ENCODE results near the gene TOX3.

TOX3 gene

DNA sequence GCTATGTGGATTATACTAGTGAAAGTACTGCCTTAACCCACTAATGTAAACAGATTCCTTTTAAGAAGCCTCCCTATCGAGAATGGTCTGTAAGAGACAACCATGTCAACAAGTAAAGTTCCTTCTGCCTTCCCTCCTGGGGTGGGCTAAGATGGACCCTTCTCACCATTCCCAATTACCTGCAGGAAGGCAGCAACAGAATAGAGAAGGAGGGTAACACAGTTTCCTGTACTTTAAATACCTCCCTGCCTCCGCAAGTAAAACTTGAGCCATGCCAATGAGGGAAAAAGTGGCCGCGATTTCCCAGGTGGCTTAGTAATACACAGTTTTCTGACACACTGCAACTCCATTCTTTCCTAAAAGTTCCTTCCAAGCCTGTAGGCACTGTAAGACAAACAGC, 45.2 kb downstream of the TOX3 start:
- DNase-seq = no peak
- TF ChIP-seq, protein P1, sequence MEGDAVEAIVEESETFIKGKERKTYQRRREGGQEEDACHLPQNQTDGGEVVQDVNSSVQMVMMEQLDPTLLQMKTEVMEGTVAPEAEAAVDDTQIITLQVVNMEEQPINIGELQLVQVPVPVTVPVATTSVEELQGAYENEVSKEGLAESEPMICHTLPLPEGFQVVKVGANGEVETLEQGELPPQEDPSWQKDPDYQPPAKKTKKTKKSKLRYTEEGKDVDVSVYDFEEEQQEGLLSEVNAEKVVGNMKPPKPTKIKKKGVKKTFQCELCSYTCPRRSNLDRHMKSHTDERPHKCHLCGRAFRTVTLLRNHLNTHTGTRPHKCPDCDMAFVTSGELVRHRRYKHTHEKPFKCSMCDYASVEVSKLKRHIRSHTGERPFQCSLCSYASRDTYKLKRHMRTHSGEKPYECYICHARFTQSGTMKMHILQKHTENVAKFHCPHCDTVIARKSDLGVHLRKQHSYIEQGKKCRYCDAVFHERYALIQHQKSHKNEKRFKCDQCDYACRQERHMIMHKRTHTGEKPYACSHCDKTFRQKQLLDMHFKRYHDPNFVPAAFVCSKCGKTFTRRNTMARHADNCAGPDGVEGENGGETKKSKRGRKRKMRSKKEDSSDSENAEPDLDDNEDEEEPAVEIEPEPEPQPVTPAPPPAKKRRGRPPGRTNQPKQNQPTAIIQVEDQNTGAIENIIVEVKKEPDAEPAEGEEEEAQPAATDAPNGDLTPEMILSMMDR (IDR thresholded peaks at IDR 0.05) = no peak

DNA sequence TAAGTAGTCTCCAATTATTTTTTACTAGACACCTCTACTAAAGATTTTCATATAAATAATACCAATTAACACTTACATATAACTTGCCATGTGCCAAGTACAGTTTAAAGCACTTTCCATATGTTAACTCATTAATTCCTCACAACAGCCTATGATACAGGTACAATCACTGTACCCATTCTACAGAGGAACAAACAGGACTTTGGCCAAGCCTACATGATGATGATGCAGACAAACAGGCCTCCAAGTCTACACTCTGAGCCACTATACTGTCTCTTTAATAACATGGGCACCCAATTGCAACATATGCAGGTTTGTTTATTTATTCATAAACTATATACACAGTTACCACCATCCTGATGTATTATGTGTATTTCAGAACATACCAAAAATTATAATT, 46.0 kb downstream of the TOX3 start:
- TF ChIP-seq, protein P1 (IDR thresholded peaks at IDR 0.05) = no peak
- intact Hi-C loops (cut with DNase I; ENCODE audit: low total_unique reads) = no loop called here
- DNase-seq = no peak
- Histone ChIP-seq H3K4me3 (no peak overlapping the region), H3K27ac (no peak overlapping the region), H3K9me3 (no peaks in the 10 kb centered on the region), H3K4me1 (no peaks in the 10 kb centered on the region), H3K36me3 (no peaks in the 10 kb centered on the region), H3K27me3 (no peaks in the 10 kb centered on the region)

More for the DNA sequence above, 45.2 kb downstream of the TOX3 start:
- Histone ChIP-seq H3K4me1 (no peaks in the 10 kb centered on the region), H3K4me3 (no peak overlapping the region), H3K9me3 (no peaks in the 10 kb centered on the region), H3K36me3 (no peaks in the 10 kb centered on the region), H3K27ac (no peak overlapping the region), H3K27me3 (no peaks in the 10 kb centered on the region)
- intact Hi-C loops (cut with DNase I; ENCODE audit: low total_unique reads) = no loop called here

- no peak for DNase-seq
- no peaks in the 10 kb centered on the region for H3K27me3 ChIP-seq
- no peaks in the 10 kb centered on the region for H3K36me3 ChIP-seq
- intact Hi-C loops (cut with DNase I; ENCODE audit: low total_unique reads) = no loop called here
- H3K4me3 ChIP-seq = no peak overlapping the region
- TF ChIP-seq, protein P1 (IDR thresholded peaks at IDR 0.05) = no peak
- H3K4me1 ChIP-seq = no peaks in the 10 kb centered on the region
- H3K27ac ChIP-seq = no peak overlapping the region
- no peaks in the 10 kb centered on the region for H3K9me3 ChIP-seq
Measured at GRCh38 chr16:52499060-52499440, 47.9 kb downstream of the TOX3 start.

DNA sequence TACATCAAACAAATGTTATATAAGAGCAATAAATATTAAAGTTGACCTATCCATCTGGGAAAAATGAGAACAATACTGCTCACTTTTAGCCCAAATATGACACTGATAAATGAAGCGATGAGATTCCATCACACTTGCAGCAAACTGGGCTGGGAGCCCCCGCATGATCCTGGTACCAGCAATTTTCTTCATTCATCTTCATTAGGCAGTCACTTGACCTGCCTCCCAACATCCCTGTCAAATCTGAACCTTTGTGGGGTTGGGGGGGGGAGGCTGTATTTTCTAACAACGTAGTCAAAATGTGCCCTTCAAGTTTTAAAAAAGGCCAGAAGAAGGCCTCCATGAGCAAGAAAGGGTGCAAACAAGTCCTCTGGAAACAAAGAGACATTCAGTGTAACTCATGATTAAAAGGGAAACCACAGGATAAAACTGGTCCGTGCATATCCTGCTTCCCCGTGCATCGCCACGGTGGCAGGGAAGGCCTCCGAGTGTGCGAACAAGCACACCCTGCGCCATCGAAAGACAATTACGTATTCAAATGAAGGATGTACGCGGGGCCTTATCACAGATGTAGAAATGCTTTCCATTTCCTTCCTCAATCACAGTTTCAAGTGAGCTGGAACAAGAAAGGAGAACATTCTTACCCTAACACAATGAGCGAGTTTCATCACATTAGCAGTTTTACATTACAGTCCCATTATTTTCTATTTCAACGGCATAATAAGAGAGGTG, 48.4 kb downstream of the TOX3 start:
- Histone ChIP-seq H3K36me3 (no peaks in the 10 kb centered on the region), H3K27me3 (no peaks in the 10 kb centered on the region), H3K9me3 (no peaks in the 10 kb centered on the region), H3K27ac (no peak overlapping the region), H3K4me3 (no peak overlapping the region), H3K4me1 (no peaks in the 10 kb centered on the region)
- intact Hi-C loops (cut with DNase I; ENCODE audit: low total_unique reads) = no loop called here
- TF ChIP-seq, protein P1 (IDR thresholded peaks at IDR 0.05) = no peak
- DNase-seq = no peak

DNA sequence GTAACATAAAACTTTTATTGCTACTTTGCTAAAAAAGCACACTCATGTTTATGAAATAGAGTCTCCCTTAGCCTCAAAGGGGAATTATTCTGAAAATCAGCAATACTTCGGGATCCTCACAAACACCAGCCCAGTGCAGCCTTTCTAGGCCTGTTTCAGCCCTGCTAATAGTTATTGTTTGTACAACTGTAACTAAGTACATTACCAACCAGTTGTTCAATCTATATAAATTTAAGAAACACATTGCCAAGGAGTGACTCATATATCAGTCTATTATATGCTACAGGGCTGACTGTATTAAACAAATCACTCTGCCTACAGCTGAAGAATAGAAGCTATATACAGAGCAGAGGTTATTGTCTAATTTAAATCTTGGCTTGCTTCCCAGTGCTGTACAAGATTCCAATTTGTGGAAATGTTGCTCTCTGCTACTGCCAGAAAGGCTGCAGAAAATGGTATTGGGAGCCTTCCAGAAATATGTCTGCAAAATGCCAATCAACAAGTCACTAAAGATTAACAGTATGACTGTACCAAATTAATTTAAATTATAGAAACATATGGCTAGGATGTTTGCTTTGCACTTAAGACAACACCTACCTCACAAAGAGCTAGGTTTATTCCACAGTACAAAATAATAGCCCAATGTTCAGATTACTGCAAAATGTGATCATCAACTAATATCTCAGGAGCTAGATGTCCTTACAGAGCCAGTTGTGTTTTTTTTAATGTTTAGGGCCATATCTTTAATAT, 49.7 kb downstream of the TOX3 start:
- Histone ChIP-seq H3K4me1 (no peaks in the 10 kb centered on the region), H3K4me3 (no peak overlapping the region), H3K36me3 (no peaks in the 10 kb centered on the region), H3K9me3 (no peaks in the 10 kb centered on the region), H3K27ac (no peak overlapping the region), H3K27me3 (no peaks in the 10 kb centered on the region)
- intact Hi-C loops (cut with DNase I; ENCODE audit: low total_unique reads) = no loop called here
- DNase-seq = no peak
- TF ChIP-seq, protein P1 (IDR thresholded peaks at IDR 0.05) = no peak
